ENCODE data around the gene ERP29. TPM values are rescaled to one million over a fixed set of nuclear protein-coding genes. Genes with fewer than 3 reads are reported as not detected.
"Not testable (repeated sequence)": the region's sequence is repeated elsewhere in the genome, so short reads cannot be mapped to it uniquely, and the experiment has no call there.

ERP29 gene
- total and polyA plus RNA-seq, 5 experiments from 2014 or later = 161 to 199 (median 181) TPM

- ATAC-seq (no peak), DNase-seq (peak in 1 of 10 donors; percentile 25)
- H3K36me3 Mint-ChIP-seq = peaks cover 0 to 12% (median 4%) of the 10 kb centered on the region in 3 donors
- POLR2A ChIA-PET = interaction anchor here (0.6 to 13.0 kb wide), 5 partner anchors 11 to 41 kb away, joined by 5 to 269 read pairs (median 5); partner anchors contain the start of genes ERP29 and TMEM116
- no peaks in the 10 kb centered on the region for H3K9me3 Mint-ChIP-seq
- H3K27me3 Mint-ChIP-seq = no peaks in the 10 kb centered on the region
- peaks cover 29 to 74% (median 67%) of the 10 kb centered on the region in 4 donors for H3K4me1 Mint-ChIP-seq
- H3K27ac Mint-ChIP-seq = peak overlapping the region; percentile 78 to 97 (median 92)
- H3K4me3 Mint-ChIP-seq = peak overlapping the region in 9 of 10 donors; percentile 42 to 95 (median 80)
These were observed 21.3 kb upstream of the ERP29 start for GRCh38 chr12:111991946-111992345.

GRCh38 chr12:111992464-111992863 is 20.8 kb upstream of the ERP29 start:
- ATAC-seq (no peak), DNase-seq (no peak)
- H3K27me3 Mint-ChIP-seq = no peaks in the 10 kb centered on the region
- peaks cover 0 to 12% (median 4%) of the 10 kb centered on the region in 3 donors for H3K36me3 Mint-ChIP-seq
- H3K9me3 Mint-ChIP-seq = no peaks in the 10 kb centered on the region
- H3K4me1 Mint-ChIP-seq = peaks cover 28 to 78% (median 71%) of the 10 kb centered on the region in 4 donors
- peak overlapping the region; percentile 42 to 95 (median 85) for H3K4me3 Mint-ChIP-seq
- POLR2A ChIA-PET = interaction anchor here (0.6 to 13.0 kb wide), 5 partner anchors 10 to 41 kb away, joined by 4 to 269 read pairs (median 5); partner anchors contain the start of genes ERP29 and TMEM116
- peak overlapping the region; percentile 78 to 97 (median 92) for H3K27ac Mint-ChIP-seq

GRCh38 chr12:111993292-111994150 is 19.7 kb upstream of the ERP29 start:
- H3K36me3 Mint-ChIP-seq = peaks cover 0 to 8% (median 4%) of the 10 kb centered on the region in 3 donors
- no peaks in the 10 kb centered on the region for H3K27me3 Mint-ChIP-seq
- H3K27ac Mint-ChIP-seq = peak overlapping the region; percentile 78 to 97 (median 92)
- POLR2A ChIA-PET = interaction anchor here (1.2 to 13.0 kb wide), 9 partner anchors 9 to 151 kb away, joined by 3 to 269 read pairs (median 5); partner anchors contain the start of genes ERP29, MAPKAPK5, NAA25 and TMEM116
- H3K9me3 Mint-ChIP-seq = no peaks in the 10 kb centered on the region
- H3K4me1 Mint-ChIP-seq = peaks cover 28 to 80% (median 76%) of the 10 kb centered on the region in 4 donors
- DNase-seq = peak in 8 of 10 donors; percentile 25 to 81 (median 60)
- ATAC-seq = peak; percentile 86 to 88
- H3K4me3 Mint-ChIP-seq = peak overlapping the region; percentile 68 to 95 (median 86)

GRCh38 chr12:111994211-111995111 is 18.8 kb upstream of the ERP29 start:
- H3K4me3 Mint-ChIP-seq = peak overlapping the region; percentile 68 to 95 (median 86)

GRCh38 chr12:111995782-111996480 is 17.3 kb upstream of the ERP29 start:
- POLR2A ChIA-PET = interaction anchor here (0.7 to 13.0 kb wide), 2 partner anchors 18 to 339 kb away, joined by 4 to 269 read pairs; partner anchors contain the start of genes ERP29 and TMEM116
- H3K36me3 Mint-ChIP-seq = peaks cover 0 to 2% (median 0%) of the 10 kb centered on the region in 3 donors
- ATAC-seq (no peak), DNase-seq (no peak)
- no peaks in the 10 kb centered on the region for H3K9me3 Mint-ChIP-seq
- peak overlapping the region in 8 of 10 donors; percentile 25 to 96 (median 92) for H3K27ac Mint-ChIP-seq
- H3K4me1 Mint-ChIP-seq = peaks cover 33 to 89% (median 79%) of the 10 kb centered on the region in 4 donors
- H3K4me3 Mint-ChIP-seq = peak overlapping the region in 5 of 10 donors; percentile 3 to 95 (median 68)
- no peaks in the 10 kb centered on the region for H3K27me3 Mint-ChIP-seq

More at GRCh38 chr12:111994211-111995111, 18.8 kb upstream of the ERP29 start:
- H3K36me3 Mint-ChIP-seq, H3K27me3 Mint-ChIP-seq, H3K9me3 Mint-ChIP-seq: not testable (repeated sequence)
- ATAC-seq (peak in 1 of 2 donors; percentile 2), DNase-seq (peak in 2 of 10 donors; percentile 34 to 48)
- Mint-ChIP-seq H3K27ac (peak overlapping the region; percentile 78 to 97 (median 92)), H3K4me1 (peaks cover 28 to 79% (median 77%) of the 10 kb centered on the region in 4 donors)
- POLR2A ChIA-PET = interaction anchor here (0.6 to 13.0 kb wide), 9 partner anchors 8 to 152 kb away, joined by 3 to 269 read pairs (median 5); partner anchors contain the start of genes ERP29, MAPKAPK5, NAA25 and TMEM116

- H3K9me3 Mint-ChIP-seq = no peaks in the 10 kb centered on the region
- peak overlapping the region in 8 of 10 donors; percentile 67 to 94 (median 78) for H3K27ac Mint-ChIP-seq
- H3K4me1 Mint-ChIP-seq = peaks cover 31 to 94% (median 79%) of the 10 kb centered on the region in 4 donors
- DNase-seq (no peak), ATAC-seq (no peak)
- no peaks in the 10 kb centered on the region for H3K36me3 Mint-ChIP-seq
- peak overlapping the region in 4 of 10 donors; percentile 3 to 24 (median 22) for H3K4me3 Mint-ChIP-seq
- no peaks in the 10 kb centered on the region for H3K27me3 Mint-ChIP-seq
- POLR2A ChIA-PET = interaction anchor here (0.6 to 13.0 kb wide), 3 partner anchors 8 to 132 kb away, joined by 4 to 269 read pairs (median 5); partner anchors contain the start of genes ERP29 and TMEM116
These were observed 15.9 kb upstream of the ERP29 start for GRCh38 chr12:111997300-111997699.

GRCh38 chr12:111998015-111998414 is 15.2 kb upstream of the ERP29 start:
- Mint-ChIP-seq H3K36me3 (no peaks in the 10 kb centered on the region), H3K4me1 (peaks cover 32 to 94% (median 78%) of the 10 kb centered on the region in 4 donors), H3K4me3 (peak overlapping the region in 2 of 10 donors; percentile 9 to 72), H3K27me3 (no peaks in the 10 kb centered on the region), H3K27ac (peak overlapping the region; percentile 14 to 94 (median 72)), H3K9me3 (no peaks in the 10 kb centered on the region)
- no peak for ATAC-seq
- POLR2A ChIA-PET = interaction anchor here (1.5 to 13.0 kb wide), 2 partner anchors 9 to 16 kb away, joined by 5 to 269 read pairs; partner anchors contain the start of genes ERP29 and TMEM116
- DNase-seq = no peak

- POLR2A ChIA-PET = interaction anchor here (13.0 kb wide), 1 partner anchor 15 kb away, joined by 269 read pairs; the partner anchor contains the start of genes ERP29 and TMEM116
- Mint-ChIP-seq H3K4me1 (peaks cover 26 to 86% (median 71%) of the 10 kb centered on the region in 4 donors), H3K27ac (peak overlapping the region; percentile 57 to 95 (median 80)), H3K4me3 (peak overlapping the region in 4 of 10 donors; percentile 2 to 59 (median 30))
- DNase-seq, H3K27me3 Mint-ChIP-seq, ATAC-seq, H3K36me3 Mint-ChIP-seq, H3K9me3 Mint-ChIP-seq: not testable (repeated sequence)
These were observed 14.1 kb upstream of the ERP29 start for GRCh38 chr12:111999129-111999528.

- H3K9me3 Mint-ChIP-seq = no peaks in the 10 kb centered on the region
- peak in 1 of 2 donors; percentile 34 for ATAC-seq
- H3K4me3 Mint-ChIP-seq = peak overlapping the region; percentile 70 to 87 (median 80)
- H3K4me1 Mint-ChIP-seq = peaks cover 23 to 76% (median 65%) of the 10 kb centered on the region in 4 donors
- H3K36me3 Mint-ChIP-seq = no peaks in the 10 kb centered on the region
- DNase-seq = no peak
- POLR2A ChIA-PET = interaction anchor here (4.3 to 13.0 kb wide), 2 partner anchors 8 to 13 kb away, joined by 45 to 269 read pairs; partner anchors contain the start of genes ERP29 and TMEM116
- H3K27ac Mint-ChIP-seq = peak overlapping the region; percentile 81 to 96 (median 93)
- no peaks in the 10 kb centered on the region for H3K27me3 Mint-ChIP-seq
These were observed 12.4 kb upstream of the ERP29 start for GRCh38 chr12:112000820-112001219.

- Mint-ChIP-seq H3K4me1 (peaks cover 24 to 74% (median 63%) of the 10 kb centered on the region in 4 donors), H3K9me3 (no peaks in the 10 kb centered on the region), H3K27ac (peak overlapping the region; percentile 81 to 96 (median 92)), H3K27me3 (no peaks in the 10 kb centered on the region), H3K36me3 (no peaks in the 10 kb centered on the region), H3K4me3 (peak overlapping the region; percentile 70 to 87 (median 80))
- DNase-seq = no peak
- POLR2A ChIA-PET = interaction anchor here (4.3 to 13.0 kb wide), 2 partner anchors 9 to 13 kb away, joined by 45 to 269 read pairs; partner anchors contain the start of genes ERP29 and TMEM116
- peak in 1 of 2 donors; percentile 32 for ATAC-seq
These were observed 11.7 kb upstream of the ERP29 start for GRCh38 chr12:112001576-112001975.
